ENCODE data around the gene USP31.
A peak's percentile ranks its signal among the peaks of the same experiment; 100 is the strongest.
"Not testable (repeated sequence)": the region's sequence is repeated elsewhere in the genome, so short reads cannot be mapped to it uniquely, and the experiment has no call there.

The USP31 gene

DNA sequence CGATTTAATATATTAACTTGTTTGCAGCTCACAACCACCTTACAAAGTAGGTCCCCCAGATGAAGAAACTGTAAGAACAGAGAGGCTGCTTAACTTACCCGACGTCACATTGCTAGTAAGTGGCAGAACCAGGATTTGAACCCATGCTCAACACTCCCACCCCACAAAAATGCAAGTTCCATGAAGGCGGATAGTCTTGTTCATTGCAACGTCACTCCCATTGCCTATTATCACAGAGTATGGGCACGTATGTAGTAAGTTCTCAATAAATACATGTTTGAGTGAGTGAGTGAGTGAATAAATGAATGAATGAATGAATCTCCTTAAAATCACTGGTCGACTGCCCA lies 1.1 kb downstream of the USP31 start:
- peaks cover 5% of the 10 kb centered on the region for H3K27me3 Mint-ChIP-seq
- peak overlapping the region; percentile 83 for H3K27ac Mint-ChIP-seq
- H3K4me1 Mint-ChIP-seq: peaks cover 31% of the 10 kb centered on the region
- DNase-seq (no peak), ATAC-seq (no peak)
- peak overlapping the region; percentile 89 for H3K4me3 Mint-ChIP-seq
- peaks cover 4% of the 10 kb centered on the region for H3K36me3 Mint-ChIP-seq (ENCODE audit: low read depth)
- no peaks in the 10 kb centered on the region for H3K9me3 Mint-ChIP-seq

DNA sequence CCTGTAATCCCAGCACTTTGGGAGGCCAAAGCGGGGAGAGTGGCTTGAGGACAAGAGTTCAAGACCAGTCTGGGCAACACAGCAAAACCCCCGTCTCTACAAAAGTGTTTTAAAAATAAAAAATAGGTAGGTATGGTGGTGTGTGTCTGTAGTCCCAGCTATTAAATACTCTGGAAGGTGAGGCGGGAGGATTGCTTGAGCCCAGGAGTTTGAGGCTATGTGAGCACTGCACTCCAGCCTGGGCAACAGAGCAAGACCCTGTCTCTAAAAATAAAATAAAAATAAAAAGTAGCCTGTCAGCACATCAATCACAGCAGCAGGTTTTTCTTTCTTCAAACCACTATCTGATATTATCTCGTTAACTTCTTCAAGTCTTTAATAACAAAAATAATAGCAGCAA lies 1.6 kb downstream of the USP31 start:
- Mint-ChIP-seq H3K9me3 (no peaks in the 10 kb centered on the region), H3K27me3 (peaks cover 4% of the 10 kb centered on the region), H3K36me3 (ENCODE audit: low read depth) (peaks cover 4% of the 10 kb centered on the region), H3K4me3 (peak overlapping the region; percentile 89), H3K4me1 (peaks cover 31% of the 10 kb centered on the region), H3K27ac (no peak overlapping the region)
- DNase-seq (no peak), ATAC-seq (no peak)

- Mint-ChIP-seq H3K36me3 (ENCODE audit: low read depth) (peaks cover 4% of the 10 kb centered on the region), H3K9me3 (no peaks in the 10 kb centered on the region), H3K4me3 (peak overlapping the region; percentile 28), H3K27me3 (peaks cover 2% of the 10 kb centered on the region), H3K27ac (no peak overlapping the region), H3K4me1 (peaks cover 31% of the 10 kb centered on the region)
- no peak for ATAC-seq
- no peak for DNase-seq
These were observed 2.2 kb downstream of the USP31 start for GRCh38 chr16:23146877-23147601.

GRCh38 chr16:23145608-23146007 lies 3.6 kb downstream of the USP31 start:
- Mint-ChIP-seq H3K4me1 (peaks cover 27% of the 10 kb centered on the region), H3K9me3 (no peaks in the 10 kb centered on the region), H3K36me3 (ENCODE audit: low read depth) (peaks cover 4% of the 10 kb centered on the region), H3K4me3 (no peak overlapping the region), H3K27me3 (no peaks in the 10 kb centered on the region), H3K27ac (no peak overlapping the region)
- ATAC-seq (no peak), DNase-seq (no peak)

DNA sequence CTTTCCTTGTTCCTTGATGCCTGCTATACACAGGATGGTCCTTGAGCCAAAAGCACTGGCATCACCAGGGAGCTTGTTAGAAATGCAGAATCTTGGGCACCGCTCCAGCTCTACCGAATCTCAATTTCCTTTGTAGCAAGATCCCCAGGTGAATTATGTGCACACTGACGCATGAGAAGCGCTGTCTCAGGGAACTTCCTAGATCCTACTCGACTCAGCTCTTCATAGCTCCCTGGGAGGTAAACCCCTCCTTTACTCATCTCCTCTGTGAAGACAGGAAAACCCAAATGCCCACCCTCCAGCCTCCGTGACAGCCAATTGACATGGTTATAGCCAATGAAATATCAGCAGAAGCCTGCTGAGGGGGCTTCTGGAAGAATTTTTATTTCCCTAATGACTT lies 4.1 kb downstream of the USP31 start:
- Mint-ChIP-seq H3K36me3 (ENCODE audit: low read depth) (peaks cover 4% of the 10 kb centered on the region), H3K9me3 (no peaks in the 10 kb centered on the region), H3K4me3 (no peak overlapping the region), H3K27ac (no peak overlapping the region), H3K4me1 (peaks cover 23% of the 10 kb centered on the region), H3K27me3 (no peaks in the 10 kb centered on the region)
- no peak for DNase-seq
- ATAC-seq: no peak

- not testable (repeated sequence) for H3K9me3 Mint-ChIP-seq; DNase-seq; H3K4me3 Mint-ChIP-seq; H3K27ac Mint-ChIP-seq; H3K36me3 Mint-ChIP-seq (ENCODE audit: low read depth); ATAC-seq; H3K27me3 Mint-ChIP-seq
- H3K4me1 Mint-ChIP-seq: peaks cover 16% of the 10 kb centered on the region
These were observed 4.9 kb downstream of the USP31 start for GRCh38 chr16:23144393-23144792.

DNA sequence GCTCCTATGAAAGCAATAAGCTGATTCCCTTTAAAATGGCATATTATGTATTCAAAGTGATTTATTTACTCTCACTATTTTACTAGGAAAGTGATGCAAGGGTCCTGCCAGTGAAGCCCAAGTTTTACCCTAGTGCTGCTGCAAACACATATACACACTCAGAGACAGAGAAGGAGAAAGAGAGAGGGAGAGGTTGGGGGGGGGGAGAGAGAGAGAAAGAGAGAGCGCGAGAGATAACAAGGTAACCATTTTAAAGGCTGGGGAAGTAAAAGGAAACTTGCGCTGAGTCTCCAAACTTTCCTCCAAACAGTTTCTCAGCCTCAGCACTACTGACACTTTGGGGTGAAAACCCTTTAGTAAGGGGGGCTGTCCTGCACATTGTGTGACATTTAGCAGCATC lies 5.9 kb downstream of the USP31 start:
- no peak for DNase-seq
- H3K9me3 Mint-ChIP-seq: peaks cover 5% of the 10 kb centered on the region
- H3K36me3 Mint-ChIP-seq (ENCODE audit: low read depth): peaks cover 9% of the 10 kb centered on the region
- H3K4me1 Mint-ChIP-seq: peaks cover 16% of the 10 kb centered on the region
- H3K27ac Mint-ChIP-seq: no peak overlapping the region
- ATAC-seq: no peak
- H3K27me3 Mint-ChIP-seq: no peaks in the 10 kb centered on the region
- H3K4me3 Mint-ChIP-seq: no peak overlapping the region

GRCh38 chr16:23141959-23142740 lies 7.1 kb downstream of the USP31 start:
- ATAC-seq (no peak), DNase-seq (no peak)
- Mint-ChIP-seq H3K27ac (no peak overlapping the region), H3K36me3 (ENCODE audit: low read depth) (peaks cover 14% of the 10 kb centered on the region), H3K27me3 (no peaks in the 10 kb centered on the region), H3K4me3 (no peak overlapping the region), H3K9me3 (peaks cover 15% of the 10 kb centered on the region), H3K4me1 (peaks cover 7% of the 10 kb centered on the region)

- Mint-ChIP-seq H3K4me1 (peaks cover 7% of the 10 kb centered on the region), H3K27ac (no peak overlapping the region), H3K36me3 (ENCODE audit: low read depth) (peaks cover 17% of the 10 kb centered on the region), H3K4me3 (no peak overlapping the region), H3K9me3 (peaks cover 15% of the 10 kb centered on the region), H3K27me3 (no peaks in the 10 kb centered on the region)
- ATAC-seq (no peak), DNase-seq (no peak)
These were observed 7.8 kb downstream of the USP31 start for GRCh38 chr16:23141500-23141899.

- peaks cover 7% of the 10 kb centered on the region for H3K4me1 Mint-ChIP-seq
- H3K27me3 Mint-ChIP-seq: no peaks in the 10 kb centered on the region
- DNase-seq (no peak), ATAC-seq (no peak)
- peaks cover 17% of the 10 kb centered on the region for H3K9me3 Mint-ChIP-seq
- H3K27ac Mint-ChIP-seq: no peak overlapping the region
- no peak overlapping the region for H3K4me3 Mint-ChIP-seq
- H3K36me3 Mint-ChIP-seq (ENCODE audit: low read depth): peaks cover 19% of the 10 kb centered on the region
These were observed 8.2 kb downstream of the USP31 start for GRCh38 chr16:23141033-23141432.

- Mint-ChIP-seq H3K36me3 (ENCODE audit: low read depth) (peaks cover 22% of the 10 kb centered on the region), H3K27me3 (no peaks in the 10 kb centered on the region), H3K4me1 (peaks cover 4% of the 10 kb centered on the region), H3K4me3 (no peak overlapping the region), H3K9me3 (peaks cover 22% of the 10 kb centered on the region), H3K27ac (no peak overlapping the region)
- ATAC-seq (no peak), DNase-seq (no peak)
These were observed 9.1 kb downstream of the USP31 start for GRCh38 chr16:23140107-23140506.

DNA sequence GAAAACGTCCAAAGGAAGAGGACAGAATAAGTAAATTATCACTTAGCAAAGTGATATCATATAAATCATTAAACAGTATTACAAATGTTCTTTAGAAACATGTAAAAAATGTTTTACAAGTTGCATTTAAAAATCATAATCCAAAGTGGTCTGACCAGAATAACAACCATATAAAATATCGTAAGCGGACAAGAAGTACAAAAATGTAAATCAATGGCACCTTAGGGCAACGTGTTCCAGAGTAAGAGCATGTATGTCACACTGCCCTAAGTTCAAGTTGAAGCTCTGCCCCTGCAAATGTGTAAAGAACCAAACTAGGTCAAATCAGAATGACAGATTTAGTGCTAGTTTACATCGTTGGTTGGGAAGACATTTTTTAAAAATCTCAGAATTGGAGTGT lies 11.4 kb downstream of the USP31 start:
- DNase-seq (no peak), ATAC-seq (no peak)
- Mint-ChIP-seq H3K4me1 (peaks cover 4% of the 10 kb centered on the region), H3K27me3 (no peaks in the 10 kb centered on the region), H3K9me3 (peaks cover 22% of the 10 kb centered on the region), H3K36me3 (ENCODE audit: low read depth) (peaks cover 26% of the 10 kb centered on the region), H3K4me3 (no peak overlapping the region), H3K27ac (no peak overlapping the region)

- H3K4me3 Mint-ChIP-seq: no peak overlapping the region
- peaks cover 22% of the 10 kb centered on the region for H3K9me3 Mint-ChIP-seq
- no peak overlapping the region for H3K27ac Mint-ChIP-seq
- H3K4me1 Mint-ChIP-seq: peaks cover 8% of the 10 kb centered on the region
- H3K36me3 Mint-ChIP-seq (ENCODE audit: low read depth): peaks cover 26% of the 10 kb centered on the region
- DNase-seq (no peak), ATAC-seq (no peak)
- H3K27me3 Mint-ChIP-seq: no peaks in the 10 kb centered on the region
These were observed 12.0 kb downstream of the USP31 start for GRCh38 chr16:23137256-23137655.

- DNase-seq: no peak
- no peak for ATAC-seq
- peaks cover 26% of the 10 kb centered on the region for H3K36me3 Mint-ChIP-seq (ENCODE audit: low read depth)
- no peak overlapping the region for H3K4me3 Mint-ChIP-seq
- no peaks in the 10 kb centered on the region for H3K27me3 Mint-ChIP-seq
- peaks cover 13% of the 10 kb centered on the region for H3K4me1 Mint-ChIP-seq
- peaks cover 22% of the 10 kb centered on the region for H3K9me3 Mint-ChIP-seq
- H3K27ac Mint-ChIP-seq: no peak overlapping the region
These were observed 15.0 kb downstream of the USP31 start for GRCh38 chr16:23134274-23134673.

DNA sequence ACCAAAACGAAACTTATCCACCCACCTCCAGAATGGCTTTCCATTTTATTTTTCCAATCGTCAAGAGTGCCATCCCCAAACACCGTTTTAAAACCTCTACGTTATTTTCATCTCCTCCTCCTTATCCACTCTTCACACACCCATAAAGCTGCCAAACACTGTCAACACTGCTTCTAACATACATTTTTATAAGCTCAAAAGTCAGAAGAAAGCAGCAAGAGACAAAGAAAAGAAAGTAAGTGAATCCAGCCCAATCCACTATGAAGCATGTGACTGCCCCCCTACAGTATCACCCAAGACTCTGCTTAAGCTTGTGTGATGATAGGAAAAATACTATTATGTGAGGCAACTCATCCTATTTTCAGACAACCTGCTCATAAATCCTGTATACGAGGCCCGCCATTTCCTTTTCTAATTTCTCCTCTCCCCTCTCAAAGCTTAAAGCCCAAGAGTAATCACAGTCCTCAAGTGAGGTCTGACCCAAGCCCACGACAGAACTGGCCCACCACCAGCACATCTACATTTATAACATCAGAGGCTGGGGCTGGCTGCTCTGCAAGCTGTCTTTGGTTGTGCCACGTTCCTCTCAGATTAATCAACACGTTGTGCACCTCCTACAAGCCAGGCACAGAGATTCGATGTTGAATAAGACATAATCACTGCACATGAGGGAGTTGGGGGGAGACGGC lies 16.3 kb downstream of the USP31 start:
- H3K27me3 Mint-ChIP-seq: no peaks in the 10 kb centered on the region
- H3K4me3 Mint-ChIP-seq: no peak overlapping the region
- no peak for DNase-seq

More for the DNA sequence above, 16.3 kb downstream of the USP31 start:
- H3K36me3 Mint-ChIP-seq (ENCODE audit: low read depth): peaks cover 18% of the 10 kb centered on the region
- ATAC-seq: no peak
- H3K9me3 Mint-ChIP-seq: peaks cover 13% of the 10 kb centered on the region
- peaks cover 13% of the 10 kb centered on the region for H3K4me1 Mint-ChIP-seq
- no peak overlapping the region for H3K27ac Mint-ChIP-seq

Data from activated naive CD8-positive, alpha-beta T cell treated with anti-CD3 and anti-CD28 coated beads, Interleukin-2, amount 50 U/mL, for 24 hours (primary cell).